ENCODE measurements around the gene ADORA1.

Gene ADORA1

GRCh38 chr1:203138066-203138465 lies 10.5 kb downstream of the ADORA1 start:
- Histone ChIP-seq H3K27ac (replicated peaks) (no peak overlapping the region), H3K4me3 (replicated peaks; ENCODE audit: insufficient read depth, low read length) (no peak overlapping the region), H3K27me3 (ENCODE audit: insufficient read depth, poor library complexity, severe bottlenecking) (peaks cover 3% of the 10 kb centered on the region)
- no peak for TF ChIP-seq GABPA (IDR thresholded peaks at IDR 0.05; ENCODE audit: low read depth)
- TF ChIP-seq POLR2AphosphoS5 (IDR thresholded peaks at IDR 0.05; ENCODE audit: low read depth), result no peak
- no peak for TF ChIP-seq REST (IDR thresholded peaks at IDR 0.05; ENCODE audit: insufficient replicate concordance, low read depth)
- no peak for TF ChIP-seq CTCF (IDR thresholded peaks at IDR 0.05; ENCODE audit: insufficient read depth, low read length)
- TF ChIP-seq SPI1 (IDR thresholded peaks at IDR 0.05; ENCODE audit: borderline replicate concordance, low read depth), result no peak
- DNase-seq (ENCODE audit: low read depth in 1 of 2, low spot score in 1 of 2), result no peak

- Histone ChIP-seq H3K27ac (replicated peaks) (no peak overlapping the region), H3K4me3 (replicated peaks; ENCODE audit: insufficient read depth, low read length) (no peak overlapping the region), H3K27me3 (ENCODE audit: insufficient read depth, poor library complexity, severe bottlenecking) (peaks cover 3% of the 10 kb centered on the region)
- no peak for DNase-seq (ENCODE audit: low read depth in 1 of 2, low spot score in 1 of 2)
- TF ChIP-seq REST (IDR thresholded peaks at IDR 0.05; ENCODE audit: insufficient replicate concordance, low read depth), result no peak
- TF ChIP-seq POLR2AphosphoS5 (IDR thresholded peaks at IDR 0.05; ENCODE audit: low read depth), result no peak
- TF ChIP-seq GABPA (IDR thresholded peaks at IDR 0.05; ENCODE audit: low read depth), result no peak
- no peak for TF ChIP-seq SPI1 (IDR thresholded peaks at IDR 0.05; ENCODE audit: borderline replicate concordance, low read depth)
- no peak for TF ChIP-seq CTCF (IDR thresholded peaks at IDR 0.05; ENCODE audit: insufficient read depth, low read length)
Measured at GRCh38 chr1:203139976-203140475, 12.5 kb downstream of the ADORA1 start.

GRCh38 chr1:203140743-203141520 lies 13.4 kb downstream of the ADORA1 start:
- H3K27ac ChIP-seq (replicated peaks), result no peak overlapping the region
- no peak for DNase-seq (ENCODE audit: low read depth in 1 of 2, low spot score in 1 of 2)
- TF ChIP-seq SPI1 (IDR thresholded peaks at IDR 0.05; ENCODE audit: borderline replicate concordance, low read depth) (no peak), GABPA (IDR thresholded peaks at IDR 0.05; ENCODE audit: low read depth) (no peak), REST (IDR thresholded peaks at IDR 0.05; ENCODE audit: insufficient replicate concordance, low read depth) (no peak), POLR2AphosphoS5 (IDR thresholded peaks at IDR 0.05; ENCODE audit: low read depth) (no peak), CTCF (IDR thresholded peaks at IDR 0.05; ENCODE audit: insufficient read depth, low read length) (no peak)
- peaks cover 3% of the 10 kb centered on the region for H3K27me3 ChIP-seq (ENCODE audit: insufficient read depth, poor library complexity, severe bottlenecking)
- no peak overlapping the region for H3K4me3 ChIP-seq (replicated peaks; ENCODE audit: insufficient read depth, low read length)
